Caco-2 (cell line): ENCODE measurements around the gene INPP4A. TPM values are rescaled to one million over a fixed set of nuclear protein-coding genes. Genes with fewer than 3 reads are reported as not detected.

Experiments
- BruUV-seq: library from RNA; stranded (reverse); fragments of 400-500 nt; replicated peaks from 2 replicates; lab custom pipeline; 2021; lab: Mats Ljungman, UMichigan
- CTCF ChIA-PET: fragments of 300-600 bp; sonication (Branson Sonifier 250); formaldehyde crosslinking; loops from one replicate; lab custom pipeline; 2022; ENCODE audit warnings: antibody characterized with exemption; lab: Charles Lee
- POLR2A ChIA-PET: fragments of 300-600 bp; sonication (Branson Sonifier 250); formaldehyde crosslinking; loops from one replicate; lab custom pipeline; 2022; ENCODE audit warnings: antibody characterized with exemption; lab: Charles Lee
- DNase-seq, 2 experiments: peaks; one replicate each; pipeline versions ENCODE4 v3.0.0 to v3.0.0-alpha.2; 2020 to 2022
- H3K27me3 ChIP-seq: replicated peaks from 2 replicates; pipeline ENCODE4 v1.6.0; 2011; ENCODE audit warnings: low read length; ENCODE audit not compliant: control insufficient read depth, insufficient read depth
- H3K36me3 ChIP-seq: 2 replicates; pipeline ENCODE4 v1.5.1; 2011; ENCODE audit warnings: low read length; ENCODE audit not compliant: control insufficient read depth, insufficient read depth
- H3K4me1 ChIP-seq: fragments of 250-450 bp; sonication (Bioruptor Pico); 2 replicates; pipeline ENCODE4 v1.5.1; 2020; ENCODE audit warnings: mild to moderate bottlenecking
- H3K4me3 ChIP-seq: 2 replicates; pipeline ENCODE4 v1.5.1; 2011; ENCODE audit warnings: low read depth, mild to moderate bottlenecking, control low read depth, low read length
- H3K9me3 ChIP-seq: fragments of 250-450 bp; sonication (Bioruptor Pico); 2 replicates; pipeline ENCODE4 v1.5.1; 2020; ENCODE audit warnings: mild to moderate bottlenecking, moderate library complexity
- H3K27ac Mint-ChIP-seq: one replicate; pipeline ENCODE4 v1.8.0; 2022; ENCODE audit warnings: mixed read lengths; ENCODE audit not compliant: unreplicated experiment
- H3K27me3 Mint-ChIP-seq: one replicate; pipeline ENCODE4 v1.8.0; 2022; ENCODE audit warnings: mixed read lengths; ENCODE audit not compliant: insufficient read depth, unreplicated experiment
- H3K36me3 Mint-ChIP-seq: one replicate; pipeline ENCODE4 v1.8.0; 2022; ENCODE audit warnings: mild to moderate bottlenecking, mixed read lengths; ENCODE audit not compliant: insufficient read depth, unreplicated experiment
- H3K4me1 Mint-ChIP-seq: one replicate; pipeline ENCODE4 v1.8.0; 2022; ENCODE audit warnings: low read depth, mixed read lengths; ENCODE audit not compliant: unreplicated experiment
- H3K4me3 Mint-ChIP-seq: one replicate; pipeline ENCODE4 v1.8.0; 2022; ENCODE audit warnings: mild to moderate bottlenecking, moderate library complexity, mixed read lengths; ENCODE audit not compliant: unreplicated experiment
- H3K9me3 Mint-ChIP-seq: one replicate; pipeline ENCODE4 v1.8.0; 2022; ENCODE audit warnings: mixed read lengths; ENCODE audit not compliant: unreplicated experiment
- intact Hi-C: fragments of 100-400 bp; cut with micrococcal nuclease; formaldehyde crosslinking; loops from one replicate; pipeline ENCODE4 v1.10.0; 2022; ENCODE audit not compliant: unreplicated experiment
- total RNA-seq: library from RNA; stranded (reverse); gene quantifications from 2 replicates; pipeline ENCODE4 v1.2.3, GENCODE V29; 2022
- TF ChIP-seq, protein P1 (sequence below), 2 experiments: fragments of 200-600 bp in 1 of 2; IDR thresholded peaks; 1 replicate in 1 of 2; 2 replicates in 1 of 2; pipeline versions ENCODE4 v1.5.1 to v1.8.0; 2011 to 2022; ENCODE audit warnings: antibody characterized with exemption in 1 of 2, control low read depth in 1 of 2, inconsistent platforms in 1 of 2, low read depth in 1 of 2, low read length in 1 of 2, mild to moderate bottlenecking in 1 of 2, moderate library complexity in 1 of 2; ENCODE audit not compliant: insufficient read depth in 1 of 2, severe bottlenecking in 1 of 2, unreplicated experiment in 1 of 2

INPP4A gene
- total RNA-seq, 1 experiment from 2014 or later, result 26.3 TPM

DNA sequence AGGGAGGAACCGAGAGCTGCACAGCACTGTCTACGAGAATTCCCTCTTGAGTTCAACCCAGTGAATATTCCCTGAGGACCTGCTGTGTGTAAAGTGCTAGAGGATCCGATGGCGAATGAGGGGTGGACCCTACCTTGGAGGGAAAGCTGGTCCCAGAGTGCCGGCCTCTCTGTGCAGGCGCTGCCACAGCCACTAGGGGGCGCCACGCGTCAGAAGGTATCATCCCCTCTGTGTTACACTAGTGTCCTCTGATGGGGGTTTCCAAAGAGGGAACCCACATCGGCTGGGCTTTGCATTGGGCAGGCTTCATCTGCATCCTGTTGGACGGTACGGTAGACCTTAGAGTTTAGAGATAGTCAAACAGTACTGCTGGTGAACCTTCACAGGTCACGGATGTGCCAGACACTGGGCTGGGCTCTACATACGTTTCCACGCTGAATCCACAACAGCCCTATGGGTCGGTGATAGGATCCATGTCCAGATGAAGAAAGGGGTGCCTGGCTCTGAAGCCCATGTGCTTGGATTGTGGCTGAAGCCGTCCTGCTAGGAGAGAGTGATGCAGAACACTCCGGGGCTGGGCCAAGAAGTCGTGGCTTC is 124.6 kb downstream of the INPP4A start:
- Histone ChIP-seq H3K9me3 (no peaks in the 10 kb centered on the region), H3K4me1 (no peaks in the 10 kb centered on the region), H3K4me3 (no peak overlapping the region), H3K36me3 (no peaks in the 10 kb centered on the region; the same call in 1 of the 2 replicates), H3K27me3 (no peaks in the 10 kb centered on the region)
- intact Hi-C loops, result loop anchor here (1.0 kb wide), 1 partner anchor 32 kb away; no protein-coding TSS in a partner anchor
- no peak overlapping the region for H3K4me3 Mint-ChIP-seq
- H3K9me3 Mint-ChIP-seq, result no peaks in the 10 kb centered on the region
- TF ChIP-seq, protein P1, sequence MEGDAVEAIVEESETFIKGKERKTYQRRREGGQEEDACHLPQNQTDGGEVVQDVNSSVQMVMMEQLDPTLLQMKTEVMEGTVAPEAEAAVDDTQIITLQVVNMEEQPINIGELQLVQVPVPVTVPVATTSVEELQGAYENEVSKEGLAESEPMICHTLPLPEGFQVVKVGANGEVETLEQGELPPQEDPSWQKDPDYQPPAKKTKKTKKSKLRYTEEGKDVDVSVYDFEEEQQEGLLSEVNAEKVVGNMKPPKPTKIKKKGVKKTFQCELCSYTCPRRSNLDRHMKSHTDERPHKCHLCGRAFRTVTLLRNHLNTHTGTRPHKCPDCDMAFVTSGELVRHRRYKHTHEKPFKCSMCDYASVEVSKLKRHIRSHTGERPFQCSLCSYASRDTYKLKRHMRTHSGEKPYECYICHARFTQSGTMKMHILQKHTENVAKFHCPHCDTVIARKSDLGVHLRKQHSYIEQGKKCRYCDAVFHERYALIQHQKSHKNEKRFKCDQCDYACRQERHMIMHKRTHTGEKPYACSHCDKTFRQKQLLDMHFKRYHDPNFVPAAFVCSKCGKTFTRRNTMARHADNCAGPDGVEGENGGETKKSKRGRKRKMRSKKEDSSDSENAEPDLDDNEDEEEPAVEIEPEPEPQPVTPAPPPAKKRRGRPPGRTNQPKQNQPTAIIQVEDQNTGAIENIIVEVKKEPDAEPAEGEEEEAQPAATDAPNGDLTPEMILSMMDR (IDR thresholded peaks at IDR 0.05; ENCODE audit: insufficient read depth in 1 of 2, low read depth in 1 of 2, low read length in 1 of 2, severe bottlenecking in 1 of 2, unreplicated experiment in 1 of 2), result peak; percentile 93 to 96
- CTCF ChIA-PET, result interaction anchor here (1.0 to 1.4 kb wide), 2 partner anchors 10 to 497 kb away, joined by 4 to 6 read pairs; no protein-coding TSS in a partner anchor
- H3K4me1 Mint-ChIP-seq, result no peaks in the 10 kb centered on the region
- POLR2A ChIA-PET, result no interaction called here
- DNase-seq, result peak in 1 of 2 experiments; percentile 69
- no TSS peak for BruUV-seq
- H3K27me3 Mint-ChIP-seq, result no peaks in the 10 kb centered on the region
- no peak overlapping the region for H3K27ac Mint-ChIP-seq
- peaks cover 19% of the 10 kb centered on the region for H3K36me3 Mint-ChIP-seq

DNA sequence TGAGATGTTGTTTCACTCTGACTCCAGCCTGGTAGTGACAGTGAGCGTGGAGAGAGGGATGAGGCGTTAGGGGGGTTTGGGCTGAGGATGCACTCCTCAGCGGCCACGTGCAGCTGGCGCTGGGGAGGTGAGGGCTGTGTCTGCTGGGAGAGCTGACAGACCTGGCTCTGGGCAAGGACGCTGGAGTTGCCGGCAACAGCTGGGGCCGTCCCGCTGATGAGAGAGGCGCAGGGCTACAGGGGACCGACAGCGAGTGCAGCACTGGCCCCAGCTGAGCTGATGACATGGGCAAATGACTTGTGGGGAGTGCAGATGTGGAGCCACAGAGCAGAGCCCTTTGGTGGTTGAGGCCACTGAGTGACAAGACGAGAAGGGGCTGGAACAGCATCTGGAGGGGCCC is 125.3 kb downstream of the INPP4A start:
- Mint-ChIP-seq H3K4me1 (no peaks in the 10 kb centered on the region), H3K27ac (no peak overlapping the region), H3K9me3 (no peaks in the 10 kb centered on the region), H3K27me3 (no peaks in the 10 kb centered on the region), H3K4me3 (no peak overlapping the region), H3K36me3 (peaks cover 19% of the 10 kb centered on the region)
- H3K9me3 ChIP-seq, result no peaks in the 10 kb centered on the region
- intact Hi-C loops, result loop anchor here (1.0 kb wide), 1 partner anchor 31 kb away; no protein-coding TSS in a partner anchor
- DNase-seq, result no peak
- POLR2A ChIA-PET, result no interaction called here
- H3K27me3 ChIP-seq, result no peaks in the 10 kb centered on the region
- no peaks in the 10 kb centered on the region; the same call in 1 of the 2 replicates for H3K36me3 ChIP-seq
- TF ChIP-seq, protein P1 (IDR thresholded peaks at IDR 0.05; ENCODE audit: insufficient read depth in 1 of 2, low read depth in 1 of 2, low read length in 1 of 2, severe bottlenecking in 1 of 2, unreplicated experiment in 1 of 2), result no peak
- H3K4me3 ChIP-seq, result no peak overlapping the region
- no TSS peak for BruUV-seq
- CTCF ChIA-PET, result no interaction called here
- no peaks in the 10 kb centered on the region for H3K4me1 ChIP-seq

DNA sequence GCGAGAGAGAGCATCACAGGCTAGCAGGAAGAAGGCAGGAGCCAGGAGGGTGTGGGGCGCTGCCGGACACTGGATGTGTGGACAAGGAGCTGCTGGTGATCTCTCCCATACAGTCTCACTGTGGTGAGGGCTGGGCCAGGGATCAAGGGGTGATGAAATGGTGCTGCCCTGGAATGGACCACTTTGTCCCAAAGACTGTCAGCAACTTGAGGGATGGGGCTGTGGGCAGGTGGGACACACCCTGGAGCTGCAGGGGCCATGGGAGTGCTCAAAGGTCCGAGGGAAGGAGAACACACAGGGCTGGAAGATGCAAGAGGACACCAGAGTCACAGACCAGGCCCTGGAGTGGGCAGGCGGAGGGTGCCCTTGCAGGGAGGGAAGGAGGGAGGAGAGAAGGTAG is 125.7 kb downstream of the INPP4A start:
- ChIA-PET POLR2A (no interaction called here), CTCF (no interaction called here)
- no peaks in the 10 kb centered on the region for H3K27me3 ChIP-seq
- Mint-ChIP-seq H3K4me1 (no peaks in the 10 kb centered on the region), H3K9me3 (no peaks in the 10 kb centered on the region), H3K27ac (no peak overlapping the region), H3K36me3 (peaks cover 19% of the 10 kb centered on the region), H3K4me3 (no peak overlapping the region), H3K27me3 (no peaks in the 10 kb centered on the region)
- no peak for DNase-seq
- TF ChIP-seq, protein P1 (IDR thresholded peaks at IDR 0.05; ENCODE audit: insufficient read depth in 1 of 2, low read depth in 1 of 2, low read length in 1 of 2, severe bottlenecking in 1 of 2, unreplicated experiment in 1 of 2), result no peak
- H3K4me3 ChIP-seq, result no peak overlapping the region
- no peaks in the 10 kb centered on the region for H3K9me3 ChIP-seq
- no peaks in the 10 kb centered on the region for H3K4me1 ChIP-seq
- H3K36me3 ChIP-seq, result no peaks in the 10 kb centered on the region; the same call in 1 of the 2 replicates
- BruUV-seq, result no TSS peak
- intact Hi-C loops, result no loop called here
